Activated naive CD4-positive, alpha-beta T cell (primary cell): ENCODE data around the gene RALGAPA2.

Experiments
- DNase-seq, 4 experiments: peaks; one replicate each; lab custom pipeline; 2025; lab: John Stamatoyannopoulos, UW

RALGAPA2 gene

GRCh38 chr20:20497242-20497978 is 215.0 kb downstream of the RALGAPA2 start:
- no peak for DNase-seq

GRCh38 chr20:20495729-20496503 is 216.5 kb downstream of the RALGAPA2 start:
- no peak for DNase-seq

DNA sequence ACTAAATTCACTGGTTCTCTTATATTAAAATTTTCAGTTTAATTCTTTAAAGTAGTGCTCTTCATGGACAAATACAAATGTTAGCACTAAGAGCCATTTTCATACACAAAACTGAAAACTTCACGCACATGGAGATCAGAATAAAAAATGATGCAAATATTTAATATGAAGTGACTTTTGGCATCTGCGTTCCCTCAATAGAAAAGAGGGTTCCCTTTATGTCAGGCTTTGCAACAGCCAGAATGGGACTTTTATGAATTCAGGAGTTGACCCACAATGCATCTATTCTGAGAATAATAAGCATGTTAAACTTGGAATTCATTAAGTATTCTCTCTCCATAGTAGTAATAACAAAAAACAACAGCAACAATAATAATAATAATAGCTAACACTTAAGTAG is 218.7 kb downstream of the RALGAPA2 start:
- no peak for DNase-seq

GRCh38 chr20:20492521-20493332 is 219.7 kb downstream of the RALGAPA2 start:
- DNase-seq: no peak

DNA sequence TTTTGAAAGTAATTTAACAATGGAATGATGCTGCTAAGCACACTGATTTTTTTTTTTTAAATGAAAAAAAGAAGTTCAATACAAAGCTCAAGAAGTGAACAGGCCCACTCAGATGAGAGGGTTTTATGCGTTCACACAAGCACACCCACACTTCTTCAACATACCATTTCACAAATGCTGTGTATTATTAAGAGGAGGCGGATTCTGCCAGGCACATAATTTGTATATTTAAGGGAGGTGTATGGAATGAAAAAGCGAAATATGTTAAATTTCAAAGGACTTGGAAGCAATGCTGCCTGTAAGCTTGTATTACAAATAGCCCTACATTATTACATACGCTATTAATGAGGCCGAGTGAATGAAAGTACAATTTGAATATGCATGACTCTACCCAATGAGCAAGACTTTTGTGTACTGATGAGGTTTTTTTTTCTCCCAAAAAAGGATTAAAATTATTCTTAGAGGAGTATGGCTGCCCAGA is 220.6 kb downstream of the RALGAPA2 start:
- no peak for DNase-seq

GRCh38 chr20:20491110-20491783 is 221.2 kb downstream of the RALGAPA2 start:
- no peak for DNase-seq

- DNase-seq: no peak
These were observed 221.8 kb downstream of the RALGAPA2 start for GRCh38 chr20:20490673-20491072.

DNA sequence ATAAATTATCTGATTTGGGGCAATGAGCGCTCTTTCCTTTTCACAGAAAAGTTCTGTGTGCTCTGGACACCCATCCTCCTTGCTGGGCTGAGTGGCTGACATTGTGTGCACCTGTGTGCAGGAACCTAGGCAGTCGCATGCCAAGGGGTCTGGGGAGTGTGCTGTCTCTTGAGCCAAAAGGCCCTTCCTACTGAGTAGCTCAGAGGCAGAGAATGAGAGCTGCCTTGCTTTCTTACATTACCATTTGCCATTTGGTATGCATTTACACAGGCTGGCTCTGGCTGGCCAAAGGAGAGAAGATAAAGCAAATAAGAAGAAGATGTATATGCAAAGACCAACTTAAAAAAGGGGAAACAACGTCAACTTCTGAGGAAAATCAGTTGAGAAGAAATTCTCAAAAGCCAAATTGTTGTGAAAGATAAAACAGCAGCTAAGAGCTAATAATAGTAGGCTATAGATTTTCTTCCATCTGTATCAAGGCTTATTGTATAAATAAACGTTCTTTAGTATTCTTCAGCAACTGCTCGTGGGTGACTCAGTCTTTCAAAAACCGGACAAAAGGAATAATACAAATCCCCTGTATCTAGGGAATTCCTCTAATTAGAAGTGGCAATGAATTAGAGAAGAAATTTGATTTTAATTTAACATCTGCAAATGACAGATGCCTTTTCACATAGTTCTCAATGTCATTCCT is 222.6 kb downstream of the RALGAPA2 start:
- no peak for DNase-seq

GRCh38 chr20:20489054-20489453 is 223.4 kb downstream of the RALGAPA2 start:
- no peak for DNase-seq

- no peak for DNase-seq
These were observed 224.1 kb downstream of the RALGAPA2 start for GRCh38 chr20:20488388-20488787.

DNA sequence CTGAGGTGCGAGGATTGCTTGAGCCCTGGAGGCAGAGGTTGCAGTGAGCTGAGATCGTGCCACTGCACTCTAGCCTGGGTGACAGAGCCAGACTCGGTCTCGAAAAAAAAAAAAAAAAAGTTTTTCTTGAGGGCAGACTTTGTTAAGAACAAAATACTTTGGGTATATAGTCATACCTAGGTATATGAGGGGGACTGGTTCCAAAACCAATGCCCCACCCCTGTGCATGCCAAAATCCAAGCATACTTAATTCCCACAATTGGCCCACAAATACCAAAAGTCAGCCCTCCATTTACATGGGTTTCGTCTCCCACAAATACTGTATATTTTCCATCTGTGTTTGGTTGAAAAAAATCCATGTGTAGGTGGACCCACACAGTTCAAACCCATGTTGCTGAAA is 224.6 kb downstream of the RALGAPA2 start:
- no peak for DNase-seq

GRCh38 chr20:20483328-20483727 is 229.1 kb downstream of the RALGAPA2 start:
- no peak for DNase-seq

- DNase-seq: no peak
These were observed 230.0 kb downstream of the RALGAPA2 start for GRCh38 chr20:20482453-20482852.

GRCh38 chr20:20480689-20481088 is 231.8 kb downstream of the RALGAPA2 start:
- no peak for DNase-seq

DNA sequence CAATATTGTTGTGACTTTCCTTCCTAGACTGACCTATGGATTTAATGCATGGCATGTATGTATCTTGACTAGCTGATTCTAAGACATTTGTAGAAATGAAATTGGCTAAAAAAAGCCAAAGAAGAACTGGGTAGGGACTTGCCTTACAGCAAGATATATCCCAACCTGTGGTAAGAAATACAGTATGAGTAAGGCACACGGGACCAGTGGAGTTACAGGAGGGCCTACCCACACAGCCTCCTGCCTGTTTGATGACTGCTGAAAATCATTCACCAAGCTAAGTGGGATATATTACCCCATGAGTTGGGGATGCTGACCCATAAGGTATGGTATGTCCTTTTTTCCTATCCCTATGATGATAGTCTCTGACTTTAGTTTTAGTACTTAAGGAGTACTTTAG is 232.3 kb downstream of the RALGAPA2 start:
- no peak for DNase-seq

GRCh38 chr20:20477444-20478041 is 234.9 kb downstream of the RALGAPA2 start:
- no peak for DNase-seq

DNA sequence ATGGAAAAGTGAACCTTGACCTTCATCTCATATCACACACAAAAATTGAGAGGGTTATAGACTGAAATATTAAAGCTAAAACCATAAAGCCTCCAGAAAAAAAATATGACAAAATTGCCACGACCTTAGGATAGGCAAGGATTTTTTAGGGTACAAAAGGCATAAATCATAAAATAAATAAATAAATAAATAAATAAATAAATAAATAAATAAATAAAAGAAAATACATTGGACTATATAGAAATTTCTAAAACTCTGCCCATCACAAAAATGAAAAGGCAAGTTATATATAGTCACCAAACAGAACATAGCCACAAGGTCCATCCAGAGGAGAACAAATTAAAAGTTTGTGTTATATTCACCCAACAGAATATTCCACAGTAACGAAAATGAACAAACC is 235.9 kb downstream of the RALGAPA2 start:
- DNase-seq: no peak

- no peak for DNase-seq
These were observed 238.8 kb downstream of the RALGAPA2 start for GRCh38 chr20:20473657-20474056.

DNA sequence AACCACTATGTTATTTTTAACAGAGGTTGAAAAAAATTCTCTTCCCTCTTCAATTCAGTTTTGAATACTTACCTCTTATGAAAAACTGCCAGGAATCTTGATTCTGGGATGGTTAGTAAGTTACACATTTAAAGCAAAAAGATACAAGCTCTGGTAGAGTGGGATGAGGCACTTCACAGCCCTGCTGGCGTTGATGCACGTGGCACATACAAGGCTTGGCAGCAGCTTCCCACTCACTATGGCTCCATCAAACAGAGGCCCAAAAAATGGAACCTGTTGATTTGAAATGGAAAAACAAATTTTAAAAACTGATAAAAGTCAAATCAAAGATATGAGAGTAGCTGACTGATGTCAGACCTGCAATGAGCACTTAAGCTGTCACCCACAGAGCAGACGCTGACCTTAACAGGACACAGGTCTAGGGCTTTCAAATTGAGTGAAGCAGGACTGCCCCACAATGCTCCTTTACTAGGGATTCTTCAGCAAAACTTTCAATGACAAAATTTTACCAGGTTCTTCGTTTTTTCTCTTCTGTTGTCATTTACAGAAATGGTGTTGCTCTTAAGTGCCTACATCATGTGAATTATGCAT is 239.7 kb downstream of the RALGAPA2 start:
- no peak for DNase-seq

GRCh38 chr20:20466341-20466879 is 246.0 kb downstream of the RALGAPA2 start:
- DNase-seq: no peak
